K562 (cell line): Measurements from ENCODE around the gene TMEM33. TPM values are rescaled to one million over a fixed set of nuclear protein-coding genes. Genes with fewer than 3 reads are reported as not detected.

Experiments
- ATAC-seq: fragments of 200-7000 bp; cut with Tn5 transposase; 3 replicates; pipeline ENCODE4 v1.9.1; 2020; ENCODE audit warnings: moderate library complexity
- BruUV-seq: library from RNA; stranded (reverse); fragments of 400-500 nt; replicated peaks from 2 replicates; lab custom pipeline; 2021; lab: Mats Ljungman, UMichigan
- CTCF ChIA-PET: fragments of 300-600 bp; formaldehyde crosslinking; extraction: SDS; loops from one replicate; lab custom pipeline; 2021; ENCODE audit warnings: low intra/inter-chr PET ratio; lab: Yijun Ruan, JAX
- POLR2A ChIA-PET: fragments of 300-600, 350-650 bp; sonication (Branson Sonifier 250); formaldehyde crosslinking; extraction: SDS; loops from one replicate; lab custom pipeline; 2021; ENCODE audit warnings: antibody characterized with exemption, inconsistent platforms; lab: Yijun Ruan, JAX
- DNase-seq, 4 experiments: peaks; one replicate each; pipeline versions ENCODE4 v3.0.0 to v3.0.0-alpha.2; 2011 to 2018; ENCODE audit warnings: low spot score in 3 of 4, mixed read lengths in 3 of 4; ENCODE audit errors: extremely low read depth in 1 of 4
- FAIRE-seq: peaks from 2 replicates; lab custom pipeline; 2011; peaks lifted over from hg19 to GRCh38; lab: Jason Lieb, UNC
- H2AFZ ChIP-seq: 2 replicates; pipeline ENCODE4 v1.6.0; 2011; ENCODE audit warnings: low read depth, low read length, control low read depth, inconsistent platforms
- H3K27ac ChIP-seq: fragments of 200-600 bp; 3 replicates; pipeline ENCODE4 v1.8.0; 2011; ENCODE audit warnings: low read depth, mild to moderate bottlenecking, control low read depth, inconsistent platforms, low read length, moderate library complexity, mixed read lengths; ENCODE audit errors: extremely low read depth
- H3K27me3 ChIP-seq, 2 experiments: fragments of 300-600 bp in 1 of 2; 2 replicates in 1 of 2; 3 replicates in 1 of 2; pipeline versions ENCODE4 v1.6.0 to v1.8.0; 2011; ENCODE audit warnings: inconsistent platforms in 2 of 2, low read length in 2 of 2, mild to moderate bottlenecking in 1 of 2, mixed read lengths in 1 of 2, moderate library complexity in 1 of 2; ENCODE audit not compliant: control insufficient read depth in 2 of 2, insufficient read depth in 2 of 2
- H3K36me3 ChIP-seq: fragments of 300-600 bp; 3 replicates; pipeline ENCODE4 v1.8.0; 2011; ENCODE audit warnings: mild to moderate bottlenecking, low read length, inconsistent platforms; ENCODE audit not compliant: control insufficient read depth, insufficient read depth
- H3K4me1 ChIP-seq, 2 experiments: fragments of 200-600 bp in 1 of 2; replicated peaks in 1 of 2; 2 replicates in 1 of 2; 3 replicates in 1 of 2; pipeline versions ENCODE4 v1.5.1 to v1.8.0; 2011; ENCODE audit warnings: inconsistent platforms in 2 of 2, low read length in 2 of 2, mild to moderate bottlenecking in 1 of 2, mixed read lengths in 1 of 2, moderate library complexity in 1 of 2; ENCODE audit not compliant: control insufficient read depth in 2 of 2, insufficient read depth in 2 of 2
- H3K4me2 ChIP-seq: 2 replicates; pipeline ENCODE4 v1.6.1; 2011; ENCODE audit warnings: low read length, control low read depth, inconsistent platforms, mixed read lengths; ENCODE audit not compliant: insufficient read depth
- H3K4me3 ChIP-seq: fragments of 200-600 bp; sonication (generic), shearing (Covaris generic); 2 replicates; pipeline ENCODE4 v1.5.1; 2016; ENCODE audit warnings: control low read depth, inconsistent platforms
- H3K79me2 ChIP-seq: fragments of 200-600 bp; 3 replicates; pipeline ENCODE4 v1.8.0; 2011; ENCODE audit warnings: low read length, inconsistent platforms; ENCODE audit not compliant: control insufficient read depth, insufficient read depth
- H3K9ac ChIP-seq, 2 experiments: 2 replicates each; pipeline versions ENCODE4 v1.6.0 to v1.6.1; 2011; ENCODE audit warnings: low read depth in 2 of 2, low read length in 2 of 2, control low read depth in 1 of 2, inconsistent platforms in 1 of 2, mild to moderate bottlenecking in 1 of 2, mixed read lengths in 1 of 2; ENCODE audit not compliant: insufficient read depth in 1 of 2
- H3K9me1 ChIP-seq: one replicate; pipeline ENCODE4 v1.6.0; 2011; ENCODE audit warnings: inconsistent platforms, mild to moderate bottlenecking, low read length, moderate library complexity; ENCODE audit not compliant: control insufficient read depth, insufficient read depth
- H3K9me3 ChIP-seq: replicated peaks from 2 replicates; pipeline ENCODE4 v1.5.1; 2011; ENCODE audit warnings: low read depth, low read length, inconsistent platforms; ENCODE audit not compliant: control insufficient read depth, insufficient read depth
- H4K20me1 ChIP-seq: replicated peaks from 2 replicates; pipeline ENCODE4 v1.6.1; 2011; ENCODE audit warnings: low read length, inconsistent platforms, mixed read lengths; ENCODE audit not compliant: control insufficient read depth, insufficient read depth
- GABPB2 ChIP-seq: fragments of 250-450 bp; sonication (Bioruptor Pico); conservative IDR thresholded peaks from 2 replicates; pipeline ENCODE4 v1.5.1; 2021; ENCODE audit warnings: mild to moderate bottlenecking
- NFIC ChIP-seq: fragments of 450-650 bp; IDR thresholded peaks from 2 replicates; pipeline ENCODE4 v1.6.1; 2017; ENCODE audit warnings: mild to moderate bottlenecking, inconsistent platforms
- ZBED1 ChIP-seq: IDR thresholded peaks from 2 replicates; pipeline ENCODE4 v1.6.1; 2014
- in situ Hi-C: fragments of 300-500 bp; cut with MboI; formaldehyde crosslinking; loops from 4 replicates; pipeline ENCODE4 v1.15.0; 2018; ENCODE audit warnings: inconsistent platforms, mixed read lengths
- intact Hi-C: fragments of 100-400 bp; cut with micrococcal nuclease; formaldehyde crosslinking; loops from 2 replicates; pipeline ENCODE4 v1.14.2; 2022
- polyA plus RNA-seq, 8 experiments: library from polyadenylated mRNA; depleted of rRNA in 4 of 8; stranded (reverse) in 5 of 8; unstranded in 3 of 8; fragments of >200 nt; fragmentation: Nextera tagmentation in 2 of 8; fragmentation: Illumina TruSeq in 1 of 8; extraction: Ambion mirVana in 2 of 8; extraction: Trizol in 1 of 8; gene quantifications; 2 replicates each; pipeline versions ENCODE4 v1.2.1 to v1.2.3, GENCODE V29; 2011 to 2014; ENCODE audit warnings: inconsistent platforms in 1 of 8, missing spikeins in 1 of 8
- total RNA-seq, 7 experiments: library from RNA; depleted of rRNA in 6 of 7; stranded (reverse); fragments of >200 nt in 6 of 7; fragmentation: Illumina TruSeq in 2 of 7; extraction: Trizol in 2 of 7; gene quantifications; 2 replicates each; pipeline versions ENCODE4 v1.2.1 to v1.2.3, GENCODE V29; 2011 to 2021; ENCODE audit warnings: low replicate concordance in 1 of 7
- TF ChIP-seq, protein P1 (sequence below), 2 experiments: fragments of 150-350 bp in 1 of 2; IDR thresholded peaks; 2 replicates each; pipeline ENCODE4 v1.6.1; 2012 to 2016; ENCODE audit warnings: low read depth in 2 of 2, low read length in 2 of 2, mild to moderate bottlenecking in 1 of 2, moderate library complexity in 1 of 2
- TF ChIP-seq, protein P2 (sequence below): fragments of 250-450 bp; sonication (Bioruptor Pico); IDR thresholded peaks from 2 replicates; pipeline ENCODE4 v1.5.0; 2021

Gene TMEM33
- total and polyA plus RNA-seq, 9 of the 15 experiments (the other 6 are each of a cell fraction or from before 2014, with no cell fraction given): 16.8 to 85.9 (median 67.9) TPM

DNA sequence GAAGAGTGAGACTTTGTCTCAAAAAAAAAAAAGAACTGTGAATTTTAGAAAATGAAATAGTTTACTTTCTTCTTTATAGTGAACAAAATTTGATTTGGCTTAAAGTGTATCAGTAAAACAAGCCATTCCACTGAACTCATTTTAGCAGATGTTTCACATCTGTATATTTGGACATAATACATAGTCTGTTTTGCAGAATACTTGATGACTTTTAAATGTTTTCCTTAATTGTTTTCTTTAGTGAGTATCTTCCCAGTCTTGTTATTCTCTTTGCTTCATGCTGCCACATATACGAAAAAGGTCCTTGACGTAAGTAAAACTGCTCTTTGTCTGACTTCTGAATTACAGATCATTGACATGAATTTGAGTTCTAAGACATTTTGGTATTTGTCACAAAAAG lies 8.3 kb downstream of the TMEM33 start (continued):
- TF ChIP-seq, protein P1, sequence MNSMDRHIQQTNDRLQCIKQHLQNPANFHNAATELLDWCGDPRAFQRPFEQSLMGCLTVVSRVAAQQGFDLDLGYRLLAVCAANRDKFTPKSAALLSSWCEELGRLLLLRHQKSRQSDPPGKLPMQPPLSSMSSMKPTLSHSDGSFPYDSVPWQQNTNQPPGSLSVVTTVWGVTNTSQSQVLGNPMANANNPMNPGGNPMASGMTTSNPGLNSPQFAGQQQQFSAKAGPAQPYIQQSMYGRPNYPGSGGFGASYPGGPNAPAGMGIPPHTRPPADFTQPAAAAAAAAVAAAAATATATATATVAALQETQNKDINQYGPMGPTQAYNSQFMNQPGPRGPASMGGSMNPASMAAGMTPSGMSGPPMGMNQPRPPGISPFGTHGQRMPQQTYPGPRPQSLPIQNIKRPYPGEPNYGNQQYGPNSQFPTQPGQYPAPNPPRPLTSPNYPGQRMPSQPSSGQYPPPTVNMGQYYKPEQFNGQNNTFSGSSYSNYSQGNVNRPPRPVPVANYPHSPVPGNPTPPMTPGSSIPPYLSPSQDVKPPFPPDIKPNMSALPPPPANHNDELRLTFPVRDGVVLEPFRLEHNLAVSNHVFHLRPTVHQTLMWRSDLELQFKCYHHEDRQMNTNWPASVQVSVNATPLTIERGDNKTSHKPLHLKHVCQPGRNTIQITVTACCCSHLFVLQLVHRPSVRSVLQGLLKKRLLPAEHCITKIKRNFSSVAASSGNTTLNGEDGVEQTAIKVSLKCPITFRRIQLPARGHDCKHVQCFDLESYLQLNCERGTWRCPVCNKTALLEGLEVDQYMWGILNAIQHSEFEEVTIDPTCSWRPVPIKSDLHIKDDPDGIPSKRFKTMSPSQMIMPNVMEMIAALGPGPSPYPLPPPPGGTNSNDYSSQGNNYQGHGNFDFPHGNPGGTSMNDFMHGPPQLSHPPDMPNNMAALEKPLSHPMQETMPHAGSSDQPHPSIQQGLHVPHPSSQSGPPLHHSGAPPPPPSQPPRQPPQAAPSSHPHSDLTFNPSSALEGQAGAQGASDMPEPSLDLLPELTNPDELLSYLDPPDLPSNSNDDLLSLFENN (IDR thresholded peaks at IDR 0.05; ENCODE audit: low read depth in 2 of 2, low read length in 2 of 2): no peak
- TF ChIP-seq ZBED1: no peak
- TF ChIP-seq GABPB2 (CRISPR knock-in tag): no peak

DNA sequence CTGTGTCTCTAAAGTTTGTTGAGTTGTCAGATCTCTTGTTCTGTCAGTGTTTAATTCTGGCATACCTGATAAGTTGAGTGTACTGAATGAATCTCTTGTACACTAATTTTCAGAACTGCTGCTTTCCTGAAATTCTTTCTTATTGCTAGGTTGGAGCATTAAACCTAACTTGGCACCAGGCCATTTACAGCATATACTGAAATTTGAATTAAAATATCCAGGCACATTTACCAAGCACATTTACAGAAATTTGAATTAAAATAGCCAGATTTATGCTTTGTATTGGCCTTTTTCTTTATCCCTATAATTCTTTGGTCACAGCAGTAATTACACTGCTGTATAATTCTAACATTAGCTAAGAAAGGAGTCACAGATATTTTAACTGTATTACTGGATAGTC lies 8.9 kb downstream of the TMEM33 start:
- no peak overlapping the region for H3K4me3 ChIP-seq
- no peak for DNase-seq
- intact Hi-C loops: no loop called here
- H3K27ac ChIP-seq: no peak overlapping the region
- no peaks in the 10 kb centered on the region; a peak in 1 of 5 replicates for H3K4me1 ChIP-seq
- H2AFZ ChIP-seq: no peak overlapping the region
- ATAC-seq: no peak
- H3K79me2 ChIP-seq: peaks cover 29% of the 10 kb centered on the region; the same call in 2 of the 3 replicates
- in situ Hi-C loops: no loop called here
- H3K27me3 ChIP-seq: no peaks in the 10 kb centered on the region
- H3K9me3 ChIP-seq: no peaks in the 10 kb centered on the region
- no peak overlapping the region for H3K9ac ChIP-seq
- no peaks in the 10 kb centered on the region for H4K20me1 ChIP-seq
- peak; percentile 63 for TF ChIP-seq NFIC
- TF ChIP-seq, protein P2, sequence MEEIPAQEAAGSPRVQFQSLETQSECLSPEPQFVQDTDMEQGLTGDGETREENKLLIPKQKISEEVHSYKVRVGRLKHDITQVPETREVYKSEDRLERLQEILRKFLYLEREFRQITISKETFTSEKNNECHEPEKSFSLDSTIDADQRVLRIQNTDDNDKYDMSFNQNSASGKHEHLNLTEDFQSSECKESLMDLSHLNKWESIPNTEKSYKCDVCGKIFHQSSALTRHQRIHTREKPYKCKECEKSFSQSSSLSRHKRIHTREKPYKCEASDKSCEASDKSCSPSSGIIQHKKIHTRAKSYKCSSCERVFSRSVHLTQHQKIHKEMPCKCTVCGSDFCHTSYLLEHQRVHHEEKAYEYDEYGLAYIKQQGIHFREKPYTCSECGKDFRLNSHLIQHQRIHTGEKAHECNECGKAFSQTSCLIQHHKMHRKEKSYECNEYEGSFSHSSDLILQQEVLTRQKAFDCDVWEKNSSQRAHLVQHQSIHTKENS (CRISPR knock-in tag): no peak
- ChIA-PET POLR2A (interaction anchor here (0.6 to 1.3 kb wide), 2 partner anchors 9 to 13 kb away, joined by 3 read pairs; partner anchors contain the start of gene TMEM33), CTCF (no interaction called here)
- no TSS peak for BruUV-seq
- no peaks in the 10 kb centered on the region for H3K9me1 ChIP-seq
- no peak overlapping the region for H3K4me2 ChIP-seq
- H3K36me3 ChIP-seq: peaks cover 92% of the 10 kb centered on the region; the same call in 2 of the 3 replicates
- no peak for FAIRE-seq
